GM12892 (cell line): ENCODE results near the gene ADAM30.

Experiments
- DNase-seq: peaks from one replicate; pipeline ENCODE4 v3.0.0; 2011; ENCODE audit not compliant: insufficient read length
- FAIRE-seq: peaks from 2 replicates; lab custom pipeline; 2011; peaks lifted over from hg19 to GRCh38; lab: Jason Lieb, UNC
- POLR2A ChIP-seq: IDR thresholded peaks from 2 replicates; pipeline ENCODE4 v1.6.1; 2011; ENCODE audit warnings: low read depth, low read length, control low read depth
- POLR2AphosphoS5 ChIP-seq: IDR thresholded peaks from 2 replicates; pipeline ENCODE4 v1.6.1; 2011; ENCODE audit warnings: low read depth, low read length, control low read depth
- TAF1 ChIP-seq: IDR thresholded peaks from 2 replicates; pipeline ENCODE4 v1.6.1; 2011; ENCODE audit warnings: low read depth, mild to moderate bottlenecking, control low read depth, low read length, borderline replicate concordance

The ADAM30 gene

DNA sequence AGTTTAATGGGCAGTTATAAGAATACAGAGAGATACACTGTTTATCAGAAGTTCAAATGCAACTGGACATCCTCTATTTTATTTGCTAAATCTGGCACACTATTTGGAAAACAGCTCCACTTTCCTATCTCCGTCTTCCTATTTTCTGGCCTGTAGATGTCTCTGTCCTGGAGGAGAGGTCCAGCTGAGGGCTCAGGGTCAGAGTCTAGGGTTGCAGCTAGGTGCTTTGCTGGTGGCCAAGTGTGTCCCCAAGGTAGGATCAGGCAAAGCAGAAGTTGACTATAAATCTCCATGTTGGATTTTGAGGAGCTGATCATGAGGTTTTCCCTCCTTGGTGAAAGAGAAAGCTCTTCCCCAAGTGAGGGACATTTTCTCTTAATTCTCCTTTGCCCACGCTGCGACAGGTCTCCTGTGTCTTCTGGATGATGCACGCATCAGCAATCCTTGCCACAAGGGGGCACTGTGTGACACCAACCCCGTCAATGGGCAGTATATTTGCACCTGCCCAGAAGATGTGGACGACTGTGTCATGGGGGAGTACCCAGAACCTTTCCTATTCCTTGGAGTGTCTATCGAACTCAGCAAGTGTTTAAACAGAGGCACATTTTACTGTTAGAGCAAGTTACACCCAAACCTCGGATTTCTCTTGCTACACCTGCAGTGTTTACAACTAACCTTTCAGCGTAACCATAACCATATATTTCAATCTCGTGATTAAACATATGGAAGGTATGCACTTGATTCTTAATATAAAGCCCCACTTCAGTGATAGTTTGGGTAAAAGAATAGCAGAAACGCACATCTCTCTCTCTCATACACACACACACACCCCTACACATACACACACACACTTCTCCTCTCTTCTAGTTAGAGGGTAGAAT is 10.2 kb downstream of the ADAM30 start:
- FAIRE-seq (peak; percentile 78), DNase-seq (no peak)
- TF ChIP-seq POLR2AphosphoS5 = no peak
- no peak for TF ChIP-seq POLR2A

DNA sequence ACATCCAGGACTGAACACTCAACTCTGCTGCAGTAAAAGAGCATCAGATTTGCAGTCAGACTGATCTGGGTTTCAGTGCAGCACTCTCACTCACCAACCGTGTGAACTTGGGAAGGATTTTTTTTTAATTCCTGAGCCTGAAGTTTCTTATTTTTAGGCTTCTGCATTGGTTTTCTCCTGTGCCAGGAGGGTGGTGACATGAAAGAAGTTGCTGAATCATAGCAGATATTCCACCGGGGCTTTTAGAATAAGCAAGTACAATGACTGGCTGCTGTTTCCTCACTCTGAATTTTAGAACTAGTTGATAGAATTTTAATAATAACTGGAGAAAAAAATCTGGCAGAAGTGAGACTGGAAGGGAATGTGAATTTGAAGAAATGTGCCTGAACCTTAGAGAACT is 11.6 kb downstream of the ADAM30 start:
- FAIRE-seq (no peak), DNase-seq (no peak)
- TF ChIP-seq POLR2A (no peak), TAF1 (no peak), POLR2AphosphoS5 (no peak)

DNA sequence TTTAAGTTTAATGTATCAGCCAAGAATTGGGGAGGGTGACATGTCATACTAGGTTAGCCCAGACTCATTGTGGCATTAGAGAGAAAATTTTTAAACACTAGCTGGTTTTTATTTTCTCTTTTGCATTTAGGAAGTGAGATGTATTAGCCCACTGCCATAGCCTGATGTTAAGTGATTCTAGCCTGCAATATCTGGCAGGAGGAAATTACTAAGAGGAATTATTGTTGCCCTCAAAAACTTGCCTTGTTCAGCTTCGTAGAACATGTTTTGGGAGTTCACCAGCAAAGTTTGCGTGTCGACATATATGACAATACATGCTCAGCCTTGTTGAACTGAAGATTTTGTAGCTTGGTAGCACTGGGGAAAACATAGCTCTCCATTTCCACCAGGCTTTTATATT is 12.5 kb downstream of the ADAM30 start:
- TF ChIP-seq TAF1 (no peak), POLR2A (no peak), POLR2AphosphoS5 (no peak)
- no peak for DNase-seq
- FAIRE-seq = no peak

DNA sequence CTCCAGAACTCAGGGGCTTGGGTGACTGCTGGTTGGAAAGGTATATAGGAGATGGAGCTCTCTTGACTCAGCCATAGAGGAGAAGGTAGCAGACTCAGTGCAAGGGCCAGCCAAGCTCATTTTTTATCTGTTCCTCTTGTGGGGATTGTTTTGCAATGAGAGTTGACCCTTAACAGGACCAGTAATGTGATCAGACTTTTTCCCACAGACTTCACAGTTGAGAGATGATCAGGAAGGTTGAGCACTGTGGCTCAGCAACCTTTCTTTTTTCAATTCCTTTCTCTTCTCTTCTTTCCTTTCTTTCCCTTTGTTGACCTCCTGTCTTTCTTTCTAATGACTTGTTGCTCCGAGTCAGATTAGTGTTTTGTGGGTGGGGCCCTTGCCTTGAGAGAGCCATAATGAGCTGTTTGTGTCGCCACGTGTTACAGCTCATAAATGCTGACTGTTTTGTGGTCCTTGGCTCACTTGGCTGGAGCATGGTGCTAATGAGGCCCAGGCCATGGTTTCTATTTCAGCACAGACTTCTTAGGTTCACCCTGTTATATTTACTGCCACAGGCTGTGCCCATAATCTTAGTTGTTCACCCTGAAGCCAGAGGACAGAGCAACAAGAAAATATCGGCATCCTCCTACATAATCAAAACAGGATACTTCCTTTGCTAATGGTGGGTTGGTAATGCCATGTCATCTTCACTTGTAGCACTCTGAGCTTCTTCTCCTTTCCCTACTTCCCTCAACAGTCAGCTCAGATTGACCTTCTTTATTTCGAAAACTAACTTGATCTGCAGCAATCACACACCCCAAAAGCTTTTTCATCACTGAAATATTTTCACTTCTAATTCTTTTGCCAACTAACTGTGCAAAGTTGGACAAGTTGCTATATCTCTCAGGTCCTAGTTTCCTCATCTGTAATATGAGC is 13.9 kb downstream of the ADAM30 start:
- DNase-seq = no peak
- no peak for TF ChIP-seq POLR2AphosphoS5
- TF ChIP-seq TAF1 = no peak
- FAIRE-seq = no peak

DNA sequence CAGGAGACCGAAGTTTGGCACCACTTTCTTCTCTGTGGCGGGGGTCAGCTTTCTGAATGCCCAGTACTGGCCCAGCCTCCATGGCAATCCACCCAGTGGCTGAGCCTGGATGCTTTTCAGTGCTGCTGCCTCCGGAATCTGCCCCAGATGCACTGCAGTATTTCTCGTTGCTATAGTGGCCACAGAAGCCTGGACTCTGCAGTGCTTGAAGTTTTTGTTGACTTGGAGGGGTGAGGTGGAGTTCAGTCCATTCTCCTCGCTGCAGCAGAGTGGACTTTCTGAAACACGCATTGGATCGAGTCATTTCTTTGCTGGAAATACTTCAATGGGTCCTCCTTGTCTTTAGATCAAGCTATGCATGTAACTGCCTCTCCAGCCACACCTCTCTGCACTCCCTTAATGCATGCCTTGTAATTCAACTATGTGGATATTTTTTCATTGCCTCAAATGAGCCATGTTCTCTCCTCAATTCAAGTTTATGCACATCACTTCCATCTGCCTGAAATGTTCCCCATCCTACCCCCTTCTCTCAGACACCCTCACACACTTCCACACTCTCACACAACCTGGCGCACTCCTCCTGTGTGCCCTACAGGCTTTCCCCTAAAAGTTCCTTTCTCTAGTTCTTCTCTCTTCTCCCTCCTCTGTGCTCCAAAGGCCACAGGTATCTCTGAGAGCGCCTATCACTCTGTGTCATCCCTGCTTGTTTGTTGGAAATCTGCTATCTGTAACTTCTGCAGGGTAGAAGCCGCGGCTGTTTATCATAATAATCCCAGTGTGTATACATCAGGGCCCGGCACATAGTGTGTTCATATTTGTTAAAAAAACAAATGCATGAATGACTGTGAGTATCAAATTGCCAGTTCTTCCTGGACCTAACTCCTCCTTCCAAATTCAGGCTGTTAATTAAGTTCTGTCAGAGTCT is 16.5 kb downstream of the ADAM30 start:
- TF ChIP-seq POLR2AphosphoS5 = no peak
- TF ChIP-seq POLR2A = no peak
- TF ChIP-seq TAF1 = no peak
- DNase-seq (no peak), FAIRE-seq (no peak)

DNA sequence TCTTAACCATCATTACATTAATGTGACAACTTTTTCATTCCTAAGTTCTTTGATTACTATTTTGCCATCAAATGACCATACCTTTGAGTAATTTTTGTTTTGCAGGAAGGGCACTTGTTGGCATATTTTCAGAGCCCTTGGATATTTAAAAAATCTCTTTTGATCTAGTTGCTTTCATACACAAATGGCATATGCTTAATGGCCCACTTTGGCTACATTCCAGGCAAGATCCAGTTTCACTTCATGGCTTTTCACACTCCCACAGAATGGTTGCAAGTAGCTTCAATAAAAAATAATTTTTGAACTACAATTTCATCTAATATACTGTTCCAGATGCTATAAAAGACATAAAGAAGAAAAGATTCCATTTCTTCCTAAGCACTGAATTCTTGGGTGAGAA is 18.1 kb downstream of the ADAM30 start:
- DNase-seq (no peak), FAIRE-seq (no peak)
- TF ChIP-seq POLR2AphosphoS5 = no peak
- TF ChIP-seq POLR2A = no peak
- TF ChIP-seq TAF1 = no peak

DNA sequence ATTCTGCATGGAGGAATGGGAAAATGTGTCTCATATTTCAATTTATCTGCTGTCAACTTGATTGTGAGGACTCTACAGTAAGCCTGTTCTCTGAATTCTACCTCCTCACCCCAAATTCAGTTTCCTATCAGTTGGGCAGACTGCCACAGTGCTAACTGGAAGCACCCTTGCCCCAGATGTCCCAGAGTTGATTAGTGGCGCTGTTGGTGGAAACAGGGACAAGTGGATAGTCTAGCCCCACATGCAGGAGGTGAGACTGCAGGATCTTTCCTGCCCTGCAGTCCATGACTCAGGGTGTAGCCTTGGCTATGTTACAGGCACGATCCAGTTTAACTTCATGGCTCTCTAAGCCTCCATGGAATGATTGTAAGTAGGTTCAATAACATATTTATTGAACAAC is 22.1 kb downstream of the ADAM30 start:
- TF ChIP-seq POLR2AphosphoS5 (no peak), TAF1 (no peak), POLR2A (no peak)
- DNase-seq (no peak), FAIRE-seq (no peak)

DNA sequence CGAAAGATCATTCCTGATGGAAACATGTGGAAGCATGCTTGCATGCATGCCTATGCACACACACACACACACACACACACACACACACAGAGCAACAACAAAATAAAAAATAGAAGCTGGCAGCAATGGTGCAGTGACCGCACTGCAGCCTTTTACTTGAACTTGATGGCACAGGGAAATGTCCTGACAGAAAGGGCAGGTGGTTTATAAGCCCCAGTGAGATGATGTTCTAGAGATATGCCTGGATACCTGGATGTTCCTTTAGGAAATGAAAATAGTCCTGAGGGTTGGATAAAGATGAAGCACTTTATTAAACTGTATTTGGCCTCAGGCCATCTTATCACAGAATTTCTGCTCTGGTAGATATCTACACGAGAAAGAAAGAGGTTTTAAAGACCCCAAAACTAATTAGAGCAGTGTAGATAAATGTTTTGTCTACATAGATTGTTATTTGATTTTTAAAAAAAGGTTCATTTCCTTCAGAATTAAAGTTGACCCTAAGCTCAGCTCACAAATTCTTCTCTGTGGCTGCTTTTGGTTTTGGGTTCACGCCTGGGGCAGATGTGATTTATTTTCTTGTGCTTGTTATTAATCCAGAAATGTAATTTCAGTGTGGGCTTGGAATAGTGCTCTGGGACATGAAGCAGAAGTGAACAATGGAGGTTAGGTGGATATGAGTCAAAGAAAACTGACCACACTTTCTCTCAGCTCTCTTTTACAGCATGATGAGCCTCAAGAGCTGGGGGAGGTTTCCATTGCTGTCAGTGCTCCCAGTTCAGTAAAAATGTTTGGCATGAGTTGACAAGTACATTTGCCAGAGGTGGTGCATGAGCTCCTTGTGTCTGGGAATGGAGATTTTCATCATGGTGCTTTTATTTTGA is 22.9 kb downstream of the ADAM30 start:
- no peak for DNase-seq
- TF ChIP-seq POLR2A (no peak), POLR2AphosphoS5 (no peak), TAF1 (no peak)
- no peak for FAIRE-seq

DNA sequence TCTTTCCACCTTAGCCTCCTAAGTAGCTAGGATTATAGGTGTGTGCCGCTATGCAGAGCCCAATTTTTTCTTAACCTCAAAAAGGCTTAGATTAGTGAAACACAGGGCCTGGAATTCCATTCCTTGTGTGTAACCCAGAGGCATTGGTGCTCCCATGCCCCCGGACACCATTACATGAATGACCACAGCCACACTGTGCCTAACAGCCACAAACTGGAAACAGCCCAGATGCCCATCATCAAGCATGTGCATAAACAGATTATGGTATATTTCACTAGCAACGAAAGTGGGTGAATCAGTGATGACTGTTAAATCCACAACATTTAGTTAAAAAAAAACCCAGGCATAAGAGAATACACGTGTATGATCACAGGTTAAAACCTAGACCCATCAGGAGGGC is 24.4 kb downstream of the ADAM30 start:
- DNase-seq (no peak), FAIRE-seq (no peak)
- TF ChIP-seq POLR2A (no peak), TAF1 (no peak), POLR2AphosphoS5 (no peak)

DNA sequence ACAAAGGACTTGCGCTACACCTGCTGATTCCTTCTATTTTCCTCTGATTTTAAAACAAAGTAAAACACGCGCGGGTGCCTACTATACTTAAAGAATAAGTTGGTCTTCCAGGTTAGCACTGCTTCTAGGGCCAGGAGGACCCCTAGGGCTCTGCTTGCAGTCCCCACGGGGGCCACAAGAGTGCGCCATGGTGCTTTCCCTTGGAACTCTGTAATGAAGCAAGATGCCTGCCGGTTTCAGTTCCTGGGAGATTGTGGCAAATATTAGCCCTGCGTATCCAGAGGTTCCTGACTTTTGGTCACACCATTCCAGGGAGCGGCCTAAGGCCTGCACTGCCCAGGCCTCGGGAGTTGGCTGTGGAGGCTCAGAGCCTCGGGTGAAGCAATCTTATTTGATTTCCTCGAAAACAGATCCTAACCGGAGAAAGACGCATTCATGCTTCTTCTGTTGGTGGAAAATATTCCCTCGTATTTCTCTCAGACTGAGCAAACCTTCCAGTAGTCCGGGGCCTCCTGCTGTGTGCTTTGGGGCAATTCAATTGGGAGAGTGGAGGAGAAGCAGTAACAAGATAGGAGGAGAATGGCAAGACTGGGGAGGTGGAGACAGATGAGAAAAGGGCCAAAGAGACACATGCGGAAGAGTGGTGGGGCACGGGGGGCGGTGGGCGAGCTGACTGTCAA is 25.3 kb downstream of the ADAM30 start:
- peak; percentile 16 for DNase-seq
- no peak for TF ChIP-seq POLR2A
- TF ChIP-seq POLR2AphosphoS5 = no peak
- TF ChIP-seq TAF1 = no peak
- no peak for FAIRE-seq

DNA sequence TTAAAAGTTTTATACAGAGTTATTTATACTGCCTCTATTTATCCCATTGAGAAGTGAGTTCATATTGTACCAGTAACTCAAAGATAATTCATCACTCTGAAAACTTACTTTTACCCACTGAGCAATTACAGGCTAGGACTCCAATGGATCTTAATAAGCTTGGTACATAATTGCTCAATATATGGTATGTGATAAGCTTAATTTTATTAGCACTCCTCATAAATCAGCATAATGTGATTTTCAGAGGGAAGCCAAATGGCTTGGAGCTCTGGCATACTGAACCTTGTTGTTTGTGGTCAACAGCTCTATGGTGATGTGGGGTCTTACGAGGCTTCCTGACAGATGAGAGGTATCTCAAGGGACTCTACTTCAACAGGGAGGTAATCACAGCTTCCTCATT is 26.3 kb downstream of the ADAM30 start:
- FAIRE-seq = no peak

More for the DNA sequence above, 26.3 kb downstream of the ADAM30 start:
- no peak for TF ChIP-seq TAF1
- no peak for TF ChIP-seq POLR2A
- no peak for TF ChIP-seq POLR2AphosphoS5
- no peak for DNase-seq
